NCI-H146 treated with DMSO at 0.1 percent for 48 hours (cell line): ENCODE results near the gene KCNMA1.

Experiments
- DNase-seq: peaks from one replicate; lab custom pipeline; 2025; ENCODE audit not compliant: unreplicated experiment; lab: John Stamatoyannopoulos, UW

The KCNMA1 gene

GRCh38 chr10:76901701-76902100, 735.9 kb downstream of the KCNMA1 start:
- no peak for DNase-seq

GRCh38 chr10:76899490-76899889, 738.1 kb downstream of the KCNMA1 start:
- no peak for DNase-seq

GRCh38 chr10:76892766-76893479, 744.7 kb downstream of the KCNMA1 start:
- DNase-seq, result no peak

DNA sequence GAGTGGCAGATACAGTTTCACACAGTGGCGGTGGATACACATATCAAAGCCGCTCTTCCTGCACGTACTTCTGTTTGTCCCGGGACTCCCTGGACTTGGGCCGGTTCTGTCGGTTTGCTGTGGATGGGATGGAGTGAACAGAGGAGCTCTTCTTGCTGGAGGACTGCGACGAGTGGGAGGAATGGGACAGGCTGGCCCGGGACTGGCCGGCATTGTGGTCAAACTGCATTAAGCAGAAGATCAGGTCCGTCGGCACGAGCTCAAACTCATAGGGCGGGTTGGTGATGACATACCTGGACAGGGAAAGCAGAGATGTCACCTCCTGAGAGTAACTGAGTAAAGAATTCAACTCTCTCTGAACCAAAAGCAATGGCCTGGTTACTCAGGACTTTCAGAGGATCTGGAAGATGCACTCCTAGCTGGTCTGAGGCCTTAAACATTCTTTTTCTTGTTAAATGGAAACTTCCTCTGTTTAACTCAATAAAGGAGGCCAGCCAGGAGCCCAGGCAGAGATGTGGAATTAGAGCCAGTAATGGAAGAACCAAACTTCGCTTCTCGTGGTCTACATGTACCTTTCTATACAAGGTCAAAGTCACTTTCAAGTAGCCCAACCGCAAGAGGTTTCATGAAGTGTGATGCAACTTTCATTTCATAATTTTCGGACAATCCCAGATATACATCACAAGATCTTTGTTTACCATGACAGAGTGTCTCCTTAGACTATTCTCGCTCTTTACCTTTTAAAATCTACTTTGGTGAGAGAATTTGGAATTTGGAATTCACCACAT, 750.2 kb downstream of the KCNMA1 start:
- DNase-seq, result no peak

GRCh38 chr10:76885816-76886215, 751.8 kb downstream of the KCNMA1 start:
- peak; percentile 39 for DNase-seq

DNA sequence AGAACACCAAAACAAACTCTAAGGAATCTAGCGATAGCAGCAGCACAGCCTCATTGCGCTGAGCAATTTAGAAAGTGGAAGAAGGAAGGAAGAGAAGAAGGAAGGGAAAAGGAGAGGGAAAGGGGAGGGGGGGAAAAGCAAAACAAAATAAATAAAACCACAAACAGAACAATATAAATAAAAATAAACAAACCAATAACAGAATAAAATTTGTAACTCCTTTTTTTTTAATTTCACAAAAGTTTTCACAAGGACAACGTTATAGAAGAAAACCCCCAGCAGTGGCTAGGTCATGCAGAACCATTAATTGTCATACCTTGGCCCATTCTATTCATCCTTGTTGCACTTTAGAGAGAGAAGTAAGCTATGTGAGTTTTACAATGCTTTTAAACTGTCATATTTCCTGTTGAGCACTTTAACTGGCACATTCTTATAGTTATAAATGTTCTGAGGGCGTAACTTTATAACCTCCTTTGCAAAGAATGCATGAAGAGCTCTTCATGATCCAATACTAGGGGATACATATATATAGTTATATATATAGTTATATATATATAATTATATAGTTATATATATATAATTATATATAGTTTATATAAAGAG, 752.8 kb downstream of the KCNMA1 start:
- DNase-seq, result no peak

DNA sequence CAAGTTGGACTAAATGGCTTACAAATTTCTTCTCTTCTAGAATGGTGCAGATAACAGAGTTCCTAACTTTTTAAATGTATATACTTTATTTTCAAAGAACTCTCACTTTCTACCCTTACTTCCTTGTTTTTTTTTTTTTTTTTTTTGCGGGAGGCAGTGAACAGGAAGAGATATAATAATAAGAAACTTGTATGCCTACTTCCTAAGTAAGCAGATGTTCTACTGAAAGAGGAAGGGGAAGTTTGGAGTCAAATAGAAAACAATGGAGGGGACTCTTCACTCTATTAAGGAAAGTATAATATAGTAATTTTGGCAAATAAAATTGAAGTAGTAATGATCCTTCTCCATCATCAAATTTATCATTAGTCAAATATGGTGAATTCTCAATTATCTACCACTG, 754.0 kb downstream of the KCNMA1 start:
- DNase-seq, result no peak

GRCh38 chr10:76882796-76883195, 754.8 kb downstream of the KCNMA1 start:
- DNase-seq, result no peak

- no peak for DNase-seq
These were observed 755.4 kb downstream of the KCNMA1 start for GRCh38 chr10:76882245-76882644.

GRCh38 chr10:76881477-76882220, 756.0 kb downstream of the KCNMA1 start:
- DNase-seq, result no peak

- DNase-seq, result no peak
These were observed 756.7 kb downstream of the KCNMA1 start for GRCh38 chr10:76880931-76881330.

DNA sequence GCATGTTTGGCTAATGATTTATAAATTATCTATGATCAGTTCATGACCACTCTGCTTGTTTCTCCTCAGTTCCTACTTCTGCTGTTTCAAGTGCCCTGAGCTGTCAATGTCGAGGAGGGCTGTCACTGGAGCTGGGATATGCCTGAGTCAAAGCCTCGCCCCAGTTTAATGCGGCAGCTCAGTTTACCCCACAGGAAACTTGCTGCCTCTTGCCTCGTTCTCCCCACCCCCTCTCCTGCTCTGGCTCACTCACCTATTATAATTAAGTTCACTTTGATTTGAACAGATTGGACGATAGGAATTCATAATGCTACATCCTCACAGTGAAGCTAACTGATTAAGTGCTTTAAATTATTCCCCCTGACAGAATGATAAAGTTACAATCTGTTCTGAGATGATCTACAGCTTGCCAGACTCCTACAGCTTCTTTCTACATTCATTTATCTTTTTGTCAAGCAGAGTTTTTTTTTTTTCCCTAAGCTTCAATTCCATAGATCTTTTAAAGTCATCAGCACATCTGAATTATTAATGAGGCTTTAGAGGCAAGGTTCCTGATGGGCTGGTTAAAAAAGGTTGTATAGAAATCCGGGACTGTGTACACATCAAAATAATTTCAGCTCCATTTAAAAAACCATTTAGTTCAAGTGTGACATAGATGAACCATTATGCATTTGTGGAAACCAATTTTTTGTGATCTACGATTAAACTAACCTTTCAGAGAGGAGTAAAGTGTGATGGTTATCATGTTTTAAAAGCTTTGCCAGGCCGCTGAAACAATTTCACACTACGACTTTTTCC, 758.3 kb downstream of the KCNMA1 start:
- DNase-seq, result no peak

GRCh38 chr10:76878514-76878913, 759.1 kb downstream of the KCNMA1 start:
- no peak for DNase-seq

GRCh38 chr10:76874896-76875295, 762.7 kb downstream of the KCNMA1 start:
- no peak for DNase-seq

- no peak for DNase-seq
These were observed 763.4 kb downstream of the KCNMA1 start for GRCh38 chr10:76874176-76874575.

- DNase-seq, result peak; percentile 79
These were observed 765.8 kb downstream of the KCNMA1 start for GRCh38 chr10:76871697-76872295.

- no peak for DNase-seq
These were observed 767.7 kb downstream of the KCNMA1 start for GRCh38 chr10:76869931-76870330.

- DNase-seq, result peak; percentile 30
These were observed 769.3 kb downstream of the KCNMA1 start for GRCh38 chr10:76868098-76868977.
